ENCODE results near the gene PRPF19.

PRPF19 gene

DNA sequence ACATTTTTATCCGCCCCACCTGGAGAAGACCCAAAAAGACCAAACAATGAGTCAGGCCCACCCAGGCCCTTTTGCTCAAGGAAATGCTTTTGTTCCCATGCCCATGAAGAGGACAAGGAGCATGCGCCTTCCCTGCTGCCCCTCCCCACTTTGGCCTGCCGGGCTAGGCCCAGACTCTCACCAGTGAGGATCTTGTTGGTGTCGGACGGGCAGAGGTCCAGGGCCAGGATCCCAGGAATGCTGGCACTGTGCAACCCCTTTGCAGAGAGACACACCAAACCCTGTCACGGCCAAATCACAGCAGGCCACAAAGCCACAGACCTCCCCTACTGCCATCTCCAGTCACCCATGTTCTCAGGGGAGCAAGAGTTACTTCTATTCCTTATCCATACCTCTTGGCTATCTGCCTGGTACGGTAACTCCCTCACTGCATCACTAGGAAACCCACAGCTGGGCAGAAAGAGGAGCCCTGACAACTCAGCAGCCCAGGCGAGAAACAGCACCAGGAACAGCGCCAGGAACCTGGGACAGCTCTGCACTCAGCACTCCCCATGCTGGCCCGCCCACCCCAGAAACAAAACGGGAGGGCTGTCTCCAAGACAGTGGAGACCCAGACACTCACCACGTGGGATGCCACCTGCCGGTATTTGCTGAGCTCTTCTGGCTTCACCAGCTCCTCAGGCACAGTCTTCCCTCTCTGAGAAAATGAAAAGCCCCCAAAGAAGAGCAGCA lies 5.5 kb downstream of the PRPF19 start:
- DNase-seq = no peak

DNA sequence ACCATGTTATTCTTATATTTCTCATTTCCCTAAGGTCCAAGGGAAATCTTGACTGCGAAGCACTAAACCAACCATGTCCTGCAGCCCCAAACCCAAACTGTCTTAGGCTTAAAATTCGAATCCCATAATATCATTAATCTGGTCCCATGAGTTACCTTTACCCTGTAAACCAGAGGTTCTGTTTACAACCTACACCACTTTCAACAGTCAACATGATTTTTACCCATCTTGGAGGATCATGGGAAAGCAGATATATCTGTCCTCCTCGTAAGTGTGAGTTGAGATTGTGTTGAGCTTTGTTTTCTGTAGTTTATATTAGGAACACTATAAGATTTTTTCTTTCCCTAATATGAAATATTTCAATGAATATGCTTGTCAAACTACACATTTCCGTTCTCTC lies 6.4 kb downstream of the PRPF19 start:
- no peak for DNase-seq

DNA sequence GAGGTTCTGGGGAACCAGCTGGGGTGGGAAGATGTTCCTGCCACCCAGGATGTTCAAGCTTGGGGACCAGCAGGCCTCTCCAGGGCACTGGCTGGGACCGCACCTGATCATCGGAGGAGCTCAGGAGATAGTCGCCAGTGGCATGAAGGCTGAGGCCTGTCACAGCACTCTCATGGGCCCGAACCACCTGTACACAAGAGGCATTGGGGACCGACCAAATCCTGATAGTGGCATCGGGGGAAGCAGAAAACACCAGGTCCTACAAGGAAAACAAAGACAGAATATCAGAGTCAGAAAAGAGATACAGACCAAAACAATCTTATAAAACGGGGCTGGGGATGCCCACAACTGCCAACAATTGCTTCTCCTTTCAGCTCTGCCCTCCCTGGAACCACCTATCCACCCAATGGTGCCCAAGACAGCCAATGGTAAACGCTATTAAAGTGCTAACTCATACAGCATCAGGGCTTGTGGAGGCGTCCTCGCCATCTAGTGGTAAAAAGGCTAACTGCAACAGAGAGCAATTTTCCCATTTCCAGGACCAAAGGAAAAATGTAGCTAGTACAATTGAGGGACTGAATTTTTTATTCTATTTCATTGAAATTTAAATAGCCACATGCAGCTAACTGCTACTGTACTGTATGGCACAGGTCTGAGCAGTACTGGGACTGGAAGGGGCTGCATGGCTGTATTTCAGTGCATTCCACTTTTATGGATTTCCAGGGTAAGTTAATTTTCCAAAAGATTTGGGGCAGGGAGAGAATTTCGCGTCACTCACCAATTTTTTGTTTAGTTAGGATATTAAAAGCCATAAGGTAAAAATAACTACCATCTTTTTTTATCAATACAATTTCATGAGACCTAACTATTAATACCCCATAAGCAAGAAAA lies 7.1 kb downstream of the PRPF19 start:
- no peak for DNase-seq

DNA sequence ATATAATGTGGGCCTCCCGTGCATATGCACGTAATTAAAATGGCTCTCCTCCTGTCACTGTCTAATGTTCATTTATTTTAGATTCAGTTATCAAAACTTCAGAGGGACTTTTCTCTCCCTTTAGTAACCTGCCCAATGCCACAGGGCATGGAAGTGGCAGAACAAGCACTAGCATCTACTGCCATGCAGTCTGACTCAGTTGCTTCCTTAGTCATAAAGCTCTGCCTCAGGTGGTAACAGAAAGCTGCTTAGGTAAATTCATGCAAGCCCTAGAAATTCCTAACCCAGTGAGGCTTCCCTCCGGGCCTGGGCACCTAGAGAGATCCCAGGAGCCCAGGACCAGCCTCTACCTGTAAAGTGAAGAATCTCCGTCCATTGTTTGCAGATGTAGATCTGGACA lies 8.9 kb downstream of the PRPF19 start:
- no peak for DNase-seq

DNA sequence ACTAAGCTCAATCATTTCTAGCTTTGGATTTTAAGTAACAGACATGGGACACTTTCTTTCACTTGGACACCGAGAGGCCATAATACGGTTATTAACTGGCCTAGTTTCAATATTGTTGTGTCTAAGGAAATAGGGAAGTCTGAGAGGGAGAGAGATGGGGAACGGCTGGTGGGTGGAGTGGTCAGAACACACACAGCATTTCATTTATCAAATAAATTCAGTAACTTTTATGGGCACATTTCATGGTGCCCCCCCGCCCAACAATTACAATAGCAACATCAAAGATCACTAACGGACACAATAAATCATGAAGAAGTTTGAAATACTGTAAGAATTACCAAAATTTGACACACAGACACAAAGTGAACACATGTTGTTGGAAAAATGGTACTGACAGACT lies 10.7 kb downstream of the PRPF19 start:
- no peak for DNase-seq

DNA sequence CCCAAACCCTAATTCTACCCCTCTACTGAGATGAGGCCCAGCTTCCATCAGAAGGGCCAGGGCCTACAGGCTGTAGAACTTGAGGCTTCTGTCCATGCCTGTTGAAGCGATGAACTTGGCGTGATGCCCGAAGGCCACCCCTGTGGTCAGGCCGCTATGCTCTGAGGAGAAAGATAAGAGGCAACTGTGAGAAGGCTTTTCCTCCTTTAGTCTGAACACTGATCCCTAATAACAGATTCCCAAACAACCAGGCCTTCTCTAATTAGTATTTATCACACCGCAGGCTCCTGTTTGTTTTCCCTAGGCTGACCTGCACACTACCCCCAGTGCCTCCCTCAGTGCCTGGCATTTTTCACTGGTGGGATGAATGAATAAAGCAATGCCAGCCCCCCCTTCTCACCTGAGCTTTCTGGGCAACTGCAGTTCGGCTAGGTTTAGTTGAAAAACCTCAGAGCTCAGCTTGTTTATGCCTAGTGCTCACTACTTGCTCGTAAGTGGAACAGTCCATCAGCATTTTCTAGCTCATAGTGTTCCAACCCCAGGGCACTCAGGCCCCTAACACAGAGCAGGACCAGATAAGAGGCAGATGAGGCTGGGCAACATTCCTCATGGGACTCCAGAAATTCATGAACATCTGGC lies 15.2 kb downstream of the PRPF19 start:
- no peak for DNase-seq

DNA sequence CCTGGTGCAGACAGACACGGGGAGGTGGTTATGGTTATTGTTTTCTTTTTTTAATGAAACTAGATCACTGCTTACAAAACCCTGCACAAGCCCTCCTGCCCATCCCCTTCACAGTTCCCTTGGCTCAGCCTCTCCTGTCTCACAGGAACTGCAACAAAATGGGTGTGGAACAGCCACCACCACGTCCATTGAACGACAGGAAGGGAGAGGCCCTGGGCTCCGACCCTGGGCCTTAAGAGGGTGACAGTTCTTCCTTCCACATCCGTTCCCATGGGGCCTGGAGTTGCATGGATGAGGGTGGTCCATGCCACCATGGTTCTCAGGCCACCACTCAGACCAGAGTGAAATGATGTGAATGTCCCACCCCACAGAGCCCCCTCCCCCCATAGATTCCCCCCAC lies 15.7 kb downstream of the PRPF19 start:
- no peak for DNase-seq

DNA sequence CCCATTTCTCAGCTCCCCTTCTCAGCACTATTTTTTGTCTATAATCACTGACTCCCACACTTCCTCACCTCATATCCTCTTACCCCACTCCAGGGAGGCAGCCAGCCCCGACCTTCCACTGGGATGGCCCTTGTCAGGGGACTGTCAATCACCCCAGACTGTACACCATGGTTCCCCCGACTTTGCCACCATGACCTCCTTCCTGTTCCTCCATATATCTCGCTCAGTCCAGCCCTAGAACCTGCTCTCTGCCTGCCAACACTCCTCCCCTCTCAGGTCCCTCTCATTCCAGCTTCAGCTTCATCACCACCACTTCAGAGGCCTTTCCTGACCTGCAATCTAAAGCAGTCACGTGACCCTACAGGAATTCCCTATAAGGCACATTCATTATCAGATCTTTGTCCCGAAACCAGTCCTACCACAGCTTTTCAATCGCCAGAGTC lies 16.5 kb downstream of the PRPF19 start:
- no peak for DNase-seq

DNA sequence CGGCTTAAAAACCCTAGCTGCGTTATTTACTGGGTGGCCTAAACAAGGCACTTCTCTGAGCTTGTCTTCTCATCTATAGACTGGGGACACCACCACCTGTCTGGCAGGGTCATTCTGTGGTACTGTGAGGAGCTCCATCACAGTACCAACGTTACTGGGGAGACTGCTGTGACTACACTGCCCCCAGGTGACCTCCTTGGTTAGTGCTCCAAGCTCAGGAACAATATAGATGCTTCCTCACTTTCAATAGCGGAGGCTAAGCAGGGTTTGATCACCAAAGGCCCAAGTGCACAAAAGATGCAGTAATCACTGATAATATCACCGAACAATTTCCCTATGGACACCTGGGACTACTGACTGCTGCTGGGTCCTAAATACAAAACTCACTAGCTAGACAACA lies 18.8 kb downstream of the PRPF19 start:
- no peak for DNase-seq

DNA sequence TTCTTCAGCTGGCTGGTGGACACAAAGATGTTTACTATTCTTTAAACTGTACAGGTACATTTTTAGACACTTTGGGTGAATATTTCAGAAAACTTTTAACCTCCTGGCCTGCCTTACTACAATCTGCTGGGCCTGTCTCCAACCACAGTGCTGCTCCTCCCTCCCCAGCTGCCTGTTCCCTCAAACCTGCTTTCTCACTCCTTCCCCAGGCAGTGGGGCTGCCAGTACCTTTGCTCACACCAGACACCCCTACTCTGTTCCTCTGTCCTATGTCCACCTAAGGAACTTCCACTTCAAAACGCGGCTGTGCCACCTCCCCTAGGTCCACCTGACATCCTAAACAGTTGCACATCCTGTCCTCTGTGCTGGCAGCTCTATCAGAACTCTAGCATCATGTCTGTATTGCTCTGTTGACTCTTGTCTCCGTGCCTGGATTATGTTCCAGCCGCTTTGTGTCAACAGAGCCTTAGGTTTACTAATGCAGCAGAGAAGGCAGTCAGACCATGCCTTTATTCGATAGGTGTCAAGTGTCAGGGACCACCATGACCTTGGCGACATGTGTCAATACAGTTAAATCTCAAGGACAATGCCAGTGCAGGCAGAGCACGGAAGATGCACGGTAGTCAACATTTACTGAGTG lies 25.6 kb downstream of the PRPF19 start:
- DNase-seq = no peak

DNA sequence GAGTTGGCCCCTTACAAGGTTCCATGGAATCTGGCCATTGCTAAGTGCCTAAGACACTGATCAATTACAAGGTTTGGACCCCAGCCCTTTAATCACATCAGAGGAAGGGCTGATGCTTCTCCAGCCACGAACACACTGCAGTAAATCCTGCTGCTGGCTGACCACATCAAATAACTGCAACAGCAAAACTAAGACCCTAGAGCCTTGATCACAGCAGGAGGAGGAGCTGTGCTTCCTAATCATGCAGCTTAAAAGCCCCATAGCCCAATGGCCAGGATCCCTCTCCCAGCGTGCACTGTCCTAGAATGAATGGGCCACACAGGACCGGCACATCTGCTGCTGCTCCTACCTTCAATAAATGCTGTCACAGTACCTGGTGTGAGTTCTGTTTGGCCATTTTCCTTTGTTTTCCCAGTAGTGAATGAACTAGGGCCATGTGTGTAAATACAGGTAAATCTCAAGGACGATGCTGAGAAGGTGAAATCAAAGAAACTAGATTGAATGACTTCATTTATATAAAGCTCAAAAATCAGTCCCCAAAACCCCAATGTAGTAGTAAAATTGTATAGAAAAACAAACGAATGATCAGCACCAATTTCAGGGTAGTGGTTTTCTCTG lies 26.3 kb downstream of the PRPF19 start:
- no peak for DNase-seq

DNA sequence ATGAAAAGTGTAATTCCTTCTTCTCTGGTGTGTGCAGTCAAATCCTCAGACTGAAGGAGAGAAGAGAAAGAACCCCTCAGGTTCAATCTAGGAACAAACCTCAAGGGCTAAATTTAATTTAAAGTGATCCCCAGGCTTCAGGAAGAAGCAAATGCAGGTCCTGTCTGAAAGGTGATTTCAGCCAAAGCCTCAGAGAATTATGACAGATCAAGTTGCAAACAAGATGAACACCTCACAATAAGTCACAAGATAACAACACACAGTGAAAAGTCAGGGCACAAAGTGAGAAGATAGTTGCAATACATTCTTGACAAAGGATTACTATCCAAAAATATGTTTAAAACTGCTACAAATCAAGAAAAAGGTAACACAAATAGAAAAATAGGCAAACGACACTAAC lies 27.3 kb downstream of the PRPF19 start:
- no peak for DNase-seq

DNA sequence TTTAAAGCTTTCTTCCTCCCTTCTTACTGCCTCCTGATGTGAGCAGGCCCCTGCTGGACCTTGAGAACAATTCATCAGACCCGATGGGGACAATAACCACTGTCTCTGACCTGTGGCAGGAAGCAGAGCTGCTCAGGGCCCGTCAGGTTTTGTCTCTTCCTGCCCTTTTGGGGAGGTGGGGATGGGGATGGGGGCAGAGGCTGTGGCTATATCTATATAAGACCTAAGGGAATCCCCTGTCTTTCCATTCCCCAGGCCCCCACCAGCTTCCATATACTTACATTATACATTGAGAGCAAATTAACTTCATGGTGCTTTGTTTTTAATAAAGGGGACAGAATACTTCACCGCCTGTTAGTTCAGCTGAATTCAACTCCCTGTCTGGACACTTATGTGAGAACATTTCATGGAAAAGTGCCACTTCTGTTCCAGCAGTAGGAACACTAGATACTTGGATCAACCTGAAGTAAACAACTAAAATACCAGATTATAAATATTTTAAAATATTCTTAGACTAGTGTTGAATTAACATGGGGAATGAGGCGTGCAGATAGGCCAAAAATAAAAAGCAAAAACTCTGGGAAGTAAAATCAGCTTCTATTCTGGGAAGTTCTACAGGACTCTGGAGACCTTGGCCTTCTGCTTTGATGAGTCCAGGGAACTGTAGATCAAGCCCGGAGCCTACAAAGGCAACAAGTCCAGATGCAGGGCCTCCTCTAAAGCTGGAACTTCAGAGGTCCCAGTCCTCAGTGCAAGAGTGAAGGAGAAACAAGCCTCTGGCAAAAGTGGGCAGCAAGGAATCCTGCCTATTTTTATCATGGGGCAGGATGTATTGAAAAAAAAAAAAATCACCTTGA lies 27.9 kb downstream of the PRPF19 start:
- DNase-seq = no peak

DNA sequence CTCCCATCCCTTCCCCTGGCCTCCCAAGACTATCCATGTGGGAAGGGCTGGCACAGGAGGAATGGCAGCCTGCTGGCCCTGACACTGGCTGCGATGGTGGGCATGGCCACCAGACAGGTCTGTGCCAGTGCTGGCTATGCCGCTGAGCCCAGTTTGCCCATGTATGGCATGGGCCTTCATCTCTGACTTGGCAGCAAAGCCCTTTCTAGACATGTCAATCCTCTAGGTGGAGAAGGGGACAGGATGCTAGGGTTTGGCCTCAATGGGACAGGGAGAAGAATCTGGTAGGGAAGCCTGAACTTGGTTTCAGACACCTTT lies 30.3 kb downstream of the PRPF19 start:
- DNase-seq = no peak

DNA sequence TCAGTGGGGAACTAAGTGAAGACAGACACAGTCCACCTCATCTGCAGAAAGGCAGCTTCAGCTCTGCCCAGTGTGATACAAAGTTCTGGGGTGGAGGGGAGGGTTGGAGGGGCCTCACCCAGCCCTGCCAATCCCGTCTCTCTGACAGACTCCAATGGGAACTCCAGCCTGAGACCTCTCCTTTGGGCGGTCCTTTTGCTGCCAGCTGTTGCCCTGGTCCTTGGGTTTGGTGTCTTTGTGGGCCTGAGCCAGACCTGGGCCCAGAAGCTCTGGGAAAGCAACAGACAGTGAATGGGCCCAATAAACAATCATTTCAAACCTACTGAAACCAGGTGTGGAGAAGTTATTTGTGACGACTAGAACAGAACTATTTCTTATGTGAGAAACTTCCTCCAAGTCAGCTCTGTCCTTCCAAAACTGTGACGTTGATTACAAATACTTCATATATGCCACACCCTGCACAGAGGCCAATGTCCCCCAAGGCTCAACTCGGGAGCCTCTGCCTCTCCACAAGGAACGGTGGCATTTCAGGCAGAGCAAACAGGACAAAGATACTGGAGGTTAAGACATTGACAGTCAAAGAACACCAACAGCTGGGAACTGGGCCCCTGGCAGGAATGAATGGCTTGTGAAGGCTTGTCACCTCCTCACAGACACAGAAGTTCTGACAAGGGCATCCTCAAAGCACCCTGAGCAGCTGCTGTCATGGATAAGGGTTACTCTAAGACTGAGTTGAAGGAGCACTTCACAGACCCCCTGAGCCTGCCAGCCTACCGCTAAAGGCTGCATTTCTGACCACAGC lies 30.8 kb downstream of the PRPF19 start:
- DNase-seq = no peak

DNA sequence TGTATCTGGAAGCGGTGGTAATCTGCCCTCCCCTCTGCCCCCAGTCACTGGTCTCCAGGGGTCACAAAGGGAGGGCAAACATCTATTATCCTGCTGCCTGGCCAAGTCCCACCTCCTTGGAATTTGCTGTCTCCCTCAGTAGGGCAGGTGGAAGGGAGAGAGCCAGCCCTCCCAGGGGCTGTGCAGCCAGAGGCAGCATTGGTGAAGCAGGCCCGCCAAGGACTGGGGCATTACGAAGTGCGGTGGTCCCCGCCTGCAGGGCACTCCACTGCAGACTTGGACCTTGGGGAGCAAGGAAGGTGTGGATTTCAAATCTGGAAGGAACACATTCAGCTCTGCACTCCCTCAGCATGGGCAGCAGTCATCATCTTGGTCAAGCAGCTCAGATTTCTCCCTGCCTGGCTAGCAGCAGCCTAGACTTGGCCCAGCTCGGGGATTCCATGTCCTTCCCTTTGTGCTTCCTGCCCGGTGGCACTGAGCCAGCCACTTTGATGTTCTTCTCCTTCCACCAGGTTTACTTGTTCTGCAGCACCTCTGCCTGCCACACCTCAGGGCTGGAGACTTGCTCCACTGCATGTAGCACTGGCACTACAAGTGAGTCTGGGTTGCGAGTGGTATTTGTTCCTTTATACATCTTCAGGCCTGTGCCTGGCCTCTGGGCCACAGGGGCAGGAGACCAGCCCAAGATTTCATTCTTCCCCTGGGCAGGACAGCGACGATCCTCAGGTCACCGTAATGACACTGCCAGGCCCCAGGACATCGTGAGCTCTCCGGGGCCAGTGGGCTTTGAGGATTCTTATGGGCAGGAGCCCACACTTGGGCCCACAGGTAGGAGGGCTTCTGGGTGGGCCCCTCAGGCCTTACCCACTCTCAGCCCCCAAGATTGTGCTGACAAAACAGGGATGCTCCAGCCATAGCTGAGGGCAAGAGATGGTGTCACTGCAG lies 31.7 kb downstream of the PRPF19 start:
- DNase-seq = no peak

DNA sequence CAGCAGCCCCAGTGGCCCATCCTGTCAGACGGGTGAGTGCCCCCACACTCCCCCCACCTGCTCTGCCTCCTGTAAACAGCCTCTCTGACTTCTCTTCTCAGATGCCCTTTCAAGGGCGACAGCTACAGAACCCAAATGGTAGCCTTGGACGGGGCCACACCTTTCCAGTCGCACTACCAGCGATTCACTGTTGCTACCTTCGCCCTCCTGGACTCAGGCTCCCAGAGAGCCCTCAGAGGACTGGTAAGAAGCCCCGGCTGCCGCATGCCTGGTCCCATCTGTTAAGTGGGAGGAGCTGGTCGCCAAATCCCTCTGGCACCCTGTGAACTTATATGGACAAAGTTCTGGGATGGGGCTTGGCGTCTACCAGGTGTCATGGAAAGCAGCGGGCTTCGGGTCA lies 32.9 kb downstream of the PRPF19 start:
- no peak for DNase-seq

DNA sequence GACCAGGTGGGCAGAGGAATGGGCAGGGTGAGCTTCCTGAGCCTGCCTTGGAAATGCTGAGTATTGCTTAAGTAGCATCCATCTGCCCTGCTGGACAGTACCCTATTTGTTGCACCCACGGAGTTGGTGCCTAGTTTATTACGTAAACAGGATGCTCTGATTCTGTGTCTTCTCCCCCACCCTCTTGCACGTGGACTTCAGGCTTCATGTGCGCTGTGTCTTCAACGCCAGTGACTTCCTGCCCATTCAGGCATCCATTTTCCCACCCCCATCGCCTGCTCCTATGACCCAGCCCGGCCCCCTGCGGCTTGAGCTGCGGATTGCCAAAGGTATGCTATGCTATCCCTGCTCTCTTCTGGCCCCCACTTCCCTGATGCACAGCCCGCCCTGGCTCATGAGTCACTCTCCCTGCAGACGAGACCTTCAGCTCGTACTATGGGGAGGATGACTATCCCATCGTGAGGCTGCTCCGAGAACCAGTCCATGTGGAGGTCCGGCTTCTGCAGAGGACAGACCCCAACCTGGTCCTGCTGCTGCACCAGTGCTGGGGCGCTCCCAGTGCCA lies 33.3 kb downstream of the PRPF19 start:
- DNase-seq = no peak

DNA sequence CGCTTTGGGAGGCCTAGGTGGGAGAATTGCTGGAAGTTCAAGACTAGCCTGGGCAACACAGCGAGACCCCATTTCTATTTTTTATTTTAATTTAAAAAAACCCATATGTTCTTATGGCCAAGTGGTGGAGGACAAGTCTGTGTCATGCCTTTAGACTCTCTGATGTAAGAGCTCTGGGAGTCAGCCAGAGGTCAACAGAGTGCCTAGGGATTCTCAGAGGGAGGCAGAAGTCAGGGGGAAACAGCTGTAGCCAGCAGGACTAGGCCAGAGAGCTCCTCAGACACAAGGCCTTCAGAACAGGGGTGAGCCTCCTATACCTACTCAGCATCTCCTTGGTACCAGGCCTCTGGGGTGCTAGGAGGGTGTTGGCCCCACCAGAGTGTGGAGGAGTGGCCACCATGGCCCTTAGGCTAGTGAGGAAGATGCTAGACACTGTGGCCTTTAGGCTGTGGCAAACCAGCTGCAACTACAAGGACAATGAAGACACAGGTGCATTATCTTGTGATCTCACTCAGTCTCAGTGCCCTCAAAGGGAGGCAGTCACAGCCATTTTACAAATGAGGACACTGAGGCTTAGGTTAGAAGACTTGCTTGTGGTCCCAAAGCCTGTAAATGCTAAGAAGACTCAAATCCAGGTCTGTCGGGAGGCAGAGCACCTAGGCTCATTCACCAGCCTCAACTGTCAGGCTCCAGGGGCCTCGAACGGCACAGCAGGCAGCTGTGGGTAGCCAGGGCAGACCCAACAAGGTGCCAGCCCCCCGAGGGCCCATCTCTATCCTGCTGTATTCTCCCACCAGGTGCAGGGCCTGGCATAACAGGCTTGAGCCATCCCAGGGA lies 34.0 kb downstream of the PRPF19 start:
- DNase-seq = no peak
